ENCODE measurements around the gene ANO6.

Gene ANO6

GRCh38 chr12:45402288-45402687 lies 186.4 kb downstream of the ANO6 start:
- no peak for DNase-seq (ENCODE audit: low spot score in 2 of 2)
- H3K9me3 Mint-ChIP-seq, result no peaks in the 10 kb centered on the region
- H3K36me3 Mint-ChIP-seq, result peaks cover 31% of the 10 kb centered on the region
- no peaks in the 10 kb centered on the region for H3K4me1 Mint-ChIP-seq
- no peak for ATAC-seq (ENCODE audit: low read depth)
- H3K27ac Mint-ChIP-seq, result no peak overlapping the region
- H3K27me3 Mint-ChIP-seq, result no peaks in the 10 kb centered on the region
- H3K4me3 Mint-ChIP-seq, result no peak overlapping the region

GRCh38 chr12:45406988-45407850 lies 191.3 kb downstream of the ANO6 start:
- Mint-ChIP-seq H3K9me3 (no peaks in the 10 kb centered on the region), H3K4me1 (no peaks in the 10 kb centered on the region), H3K36me3 (peaks cover 45% of the 10 kb centered on the region), H3K4me3 (no peak overlapping the region), H3K27ac (peak overlapping the region; percentile 68), H3K27me3 (no peaks in the 10 kb centered on the region)
- DNase-seq (ENCODE audit: low spot score in 2 of 2), result no peak
- no peak for ATAC-seq (ENCODE audit: low read depth)

- Mint-ChIP-seq H3K9me3 (no peaks in the 10 kb centered on the region), H3K4me1 (no peaks in the 10 kb centered on the region), H3K4me3 (no peak overlapping the region), H3K27me3 (no peaks in the 10 kb centered on the region), H3K36me3 (peaks cover 39% of the 10 kb centered on the region), H3K27ac (peak overlapping the region; percentile 26)
- no peak for ATAC-seq (ENCODE audit: low read depth)
- no peak for DNase-seq (ENCODE audit: low spot score in 2 of 2)
Observed at GRCh38 chr12:45407981-45408728, 192.3 kb downstream of the ANO6 start.

GRCh38 chr12:45408729-45409114 lies 192.8 kb downstream of the ANO6 start:
- ATAC-seq (ENCODE audit: low read depth) (no peak), DNase-seq (ENCODE audit: low spot score in 2 of 2) (no peak)
- Mint-ChIP-seq H3K9me3 (no peaks in the 10 kb centered on the region), H3K4me3 (no peak overlapping the region), H3K27ac (peak overlapping the region; percentile 3), H3K4me1 (no peaks in the 10 kb centered on the region), H3K27me3 (no peaks in the 10 kb centered on the region), H3K36me3 (peaks cover 35% of the 10 kb centered on the region)

GRCh38 chr12:45409966-45410365 lies 194.1 kb downstream of the ANO6 start:
- DNase-seq (ENCODE audit: low spot score in 2 of 2) (no peak), ATAC-seq (ENCODE audit: low read depth) (no peak)
- Mint-ChIP-seq H3K27ac (no peak overlapping the region), H3K36me3 (peaks cover 28% of the 10 kb centered on the region), H3K9me3 (no peaks in the 10 kb centered on the region), H3K4me3 (no peak overlapping the region), H3K27me3 (no peaks in the 10 kb centered on the region), H3K4me1 (no peaks in the 10 kb centered on the region)

- no peak overlapping the region for H3K4me3 Mint-ChIP-seq
- no peak for DNase-seq (ENCODE audit: low spot score in 2 of 2)
- H3K36me3 Mint-ChIP-seq, result peaks cover 31% of the 10 kb centered on the region
Observed at GRCh38 chr12:45411626-45412025, 195.7 kb downstream of the ANO6 start.

GRCh38 chr12:45415393-45415817 lies 199.5 kb downstream of the ANO6 start:
- Mint-ChIP-seq H3K4me3 (no peak overlapping the region), H3K9me3 (no peaks in the 10 kb centered on the region), H3K36me3 (peaks cover 18% of the 10 kb centered on the region), H3K27ac (peak overlapping the region; percentile 33), H3K4me1 (peaks cover 7% of the 10 kb centered on the region), H3K27me3 (no peaks in the 10 kb centered on the region)
- DNase-seq (ENCODE audit: low spot score in 2 of 2) (no peak), ATAC-seq (ENCODE audit: low read depth) (peak; percentile 91)

More at GRCh38 chr12:45411626-45412025, 195.7 kb downstream of the ANO6 start:
- Mint-ChIP-seq H3K4me1 (peaks cover 7% of the 10 kb centered on the region), H3K27ac (no peak overlapping the region), H3K9me3 (no peaks in the 10 kb centered on the region), H3K27me3 (no peaks in the 10 kb centered on the region)
- no peak for ATAC-seq (ENCODE audit: low read depth)

- H3K27ac Mint-ChIP-seq, result no peak overlapping the region
- H3K4me1 Mint-ChIP-seq, result peaks cover 7% of the 10 kb centered on the region
- H3K4me3 Mint-ChIP-seq, result no peak overlapping the region
- no peak for ATAC-seq (ENCODE audit: low read depth)
- H3K27me3 Mint-ChIP-seq, result no peaks in the 10 kb centered on the region
- H3K9me3 Mint-ChIP-seq, result no peaks in the 10 kb centered on the region
- peaks cover 20% of the 10 kb centered on the region for H3K36me3 Mint-ChIP-seq
- no peak for DNase-seq (ENCODE audit: low spot score in 2 of 2)
Observed at GRCh38 chr12:45416126-45416525, 200.2 kb downstream of the ANO6 start.

GRCh38 chr12:45418520-45418919 lies 202.6 kb downstream of the ANO6 start:
- Mint-ChIP-seq H3K27me3 (no peaks in the 10 kb centered on the region), H3K27ac (no peak overlapping the region), H3K4me3 (no peak overlapping the region), H3K36me3 (peaks cover 22% of the 10 kb centered on the region), H3K9me3 (no peaks in the 10 kb centered on the region), H3K4me1 (peaks cover 7% of the 10 kb centered on the region)
- ATAC-seq (ENCODE audit: low read depth), result no peak
- DNase-seq (ENCODE audit: low spot score in 2 of 2), result no peak

- no peak overlapping the region for H3K27ac Mint-ChIP-seq
- ATAC-seq (ENCODE audit: low read depth) (no peak), DNase-seq (ENCODE audit: low spot score in 2 of 2) (no peak)
- H3K4me1 Mint-ChIP-seq, result peaks cover 7% of the 10 kb centered on the region
- no peaks in the 10 kb centered on the region for H3K9me3 Mint-ChIP-seq
- H3K27me3 Mint-ChIP-seq, result no peaks in the 10 kb centered on the region
- H3K4me3 Mint-ChIP-seq, result no peak overlapping the region
- H3K36me3 Mint-ChIP-seq, result peaks cover 25% of the 10 kb centered on the region
Observed at GRCh38 chr12:45419317-45419814, 203.5 kb downstream of the ANO6 start.

- H3K27me3 Mint-ChIP-seq, result no peaks in the 10 kb centered on the region
- no peaks in the 10 kb centered on the region for H3K9me3 Mint-ChIP-seq
- no peak overlapping the region for H3K4me3 Mint-ChIP-seq
- H3K4me1 Mint-ChIP-seq, result peaks cover 5% of the 10 kb centered on the region
- peaks cover 27% of the 10 kb centered on the region for H3K36me3 Mint-ChIP-seq
- no peak for ATAC-seq (ENCODE audit: low read depth)
- H3K27ac Mint-ChIP-seq, result no peak overlapping the region
- no peak for DNase-seq (ENCODE audit: low spot score in 2 of 2)
Observed at GRCh38 chr12:45421736-45422135, 205.8 kb downstream of the ANO6 start.

GRCh38 chr12:45423931-45424330 lies 208.0 kb downstream of the ANO6 start:
- Mint-ChIP-seq H3K9me3 (peaks cover 1% of the 10 kb centered on the region), H3K36me3 (peaks cover 36% of the 10 kb centered on the region), H3K4me3 (no peak overlapping the region), H3K27ac (no peak overlapping the region), H3K4me1 (peaks cover 6% of the 10 kb centered on the region), H3K27me3 (no peaks in the 10 kb centered on the region)
- DNase-seq (ENCODE audit: low spot score in 2 of 2) (no peak), ATAC-seq (ENCODE audit: low read depth) (no peak)

GRCh38 chr12:45425426-45425825 lies 209.5 kb downstream of the ANO6 start:
- H3K4me3 Mint-ChIP-seq, result no peak overlapping the region
- no peak for DNase-seq (ENCODE audit: low spot score in 2 of 2)
- H3K36me3 Mint-ChIP-seq, result peaks cover 41% of the 10 kb centered on the region
- peaks cover 6% of the 10 kb centered on the region for H3K4me1 Mint-ChIP-seq
- ATAC-seq (ENCODE audit: low read depth), result no peak
- H3K9me3 Mint-ChIP-seq, result peaks cover 1% of the 10 kb centered on the region
- H3K27me3 Mint-ChIP-seq, result no peaks in the 10 kb centered on the region
- no peak overlapping the region for H3K27ac Mint-ChIP-seq

GRCh38 chr12:45426294-45426693 lies 210.4 kb downstream of the ANO6 start:
- ATAC-seq (ENCODE audit: low read depth) (peak; percentile 42), DNase-seq (ENCODE audit: low spot score in 2 of 2) (no peak)
- Mint-ChIP-seq H3K36me3 (peaks cover 44% of the 10 kb centered on the region), H3K27ac (peak overlapping the region; percentile 11), H3K4me3 (peak overlapping the region; percentile 4), H3K27me3 (no peaks in the 10 kb centered on the region), H3K4me1 (peaks cover 6% of the 10 kb centered on the region), H3K9me3 (peaks cover 1% of the 10 kb centered on the region)
